NB4 (cell line): ENCODE data around the gene TSPO.

Experiments
- DNase-seq: peaks from one replicate; pipeline ENCODE4 v3.0.0; 2010; ENCODE audit warnings: low read depth
- H3K4me3 ChIP-seq: one replicate; pipeline ENCODE4 v1.5.1; 2011; ENCODE audit warnings: mild to moderate bottlenecking, low read depth, low read length, moderate library complexity
- MYC ChIP-seq: IDR thresholded peaks from 2 replicates; pipeline ENCODE4 v1.6.1; 2011; ENCODE audit warnings: low read depth, low read length
- POLR2A ChIP-seq: IDR thresholded peaks from 2 replicates; pipeline ENCODE4 v1.6.1; 2011; ENCODE audit warnings: mild to moderate bottlenecking; ENCODE audit not compliant: insufficient read length; ENCODE audit errors: extremely low read depth
- TF ChIP-seq, protein P1 (sequence below): IDR thresholded peaks from one replicate; pipeline ENCODE4 v1.5.1; 2012; ENCODE audit warnings: low read depth, low read length
- TF ChIP-seq, protein P2 (sequence below): IDR thresholded peaks from 2 replicates; pipeline ENCODE4 v1.6.1; 2011; ENCODE audit warnings: low read depth, low read length

The TSPO gene

DNA sequence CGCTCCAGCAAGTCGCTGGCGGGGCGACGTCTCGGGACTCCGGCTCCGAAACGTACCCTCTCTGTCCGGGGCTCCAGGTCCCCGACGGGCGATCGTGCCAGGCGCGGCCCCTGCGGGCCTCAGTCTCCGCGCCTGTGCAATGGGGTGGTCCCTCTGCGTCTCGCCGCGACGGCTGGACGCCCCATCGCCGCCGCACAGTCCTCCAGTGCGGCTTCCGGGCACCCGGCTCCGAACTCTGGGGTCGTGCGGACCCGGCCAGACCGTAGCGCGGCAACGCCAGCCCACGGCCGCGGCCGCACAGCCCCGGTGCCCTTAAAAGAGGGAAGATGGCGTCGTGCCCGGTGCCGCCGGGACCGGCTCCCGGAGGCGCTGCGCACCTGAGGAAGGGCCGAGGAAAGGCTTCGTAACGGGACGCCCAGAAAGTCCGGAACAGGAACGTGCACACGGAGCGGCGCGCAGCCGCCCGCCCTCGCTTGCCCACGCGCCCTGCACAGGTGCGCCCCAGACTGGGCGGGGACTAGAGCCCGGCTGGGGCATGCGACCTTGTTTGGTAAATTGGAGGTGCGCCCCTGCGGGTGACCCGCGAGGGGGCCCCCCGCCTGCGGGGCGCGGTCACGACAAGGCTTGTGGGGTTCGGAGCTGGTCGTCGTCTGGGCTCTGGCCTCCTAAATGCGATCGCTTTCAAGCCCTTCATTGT lies 40.3 kb upstream of the TSPO start:
- TF ChIP-seq MYC (no peak), POLR2A (no peak)
- TF ChIP-seq, protein P1, sequence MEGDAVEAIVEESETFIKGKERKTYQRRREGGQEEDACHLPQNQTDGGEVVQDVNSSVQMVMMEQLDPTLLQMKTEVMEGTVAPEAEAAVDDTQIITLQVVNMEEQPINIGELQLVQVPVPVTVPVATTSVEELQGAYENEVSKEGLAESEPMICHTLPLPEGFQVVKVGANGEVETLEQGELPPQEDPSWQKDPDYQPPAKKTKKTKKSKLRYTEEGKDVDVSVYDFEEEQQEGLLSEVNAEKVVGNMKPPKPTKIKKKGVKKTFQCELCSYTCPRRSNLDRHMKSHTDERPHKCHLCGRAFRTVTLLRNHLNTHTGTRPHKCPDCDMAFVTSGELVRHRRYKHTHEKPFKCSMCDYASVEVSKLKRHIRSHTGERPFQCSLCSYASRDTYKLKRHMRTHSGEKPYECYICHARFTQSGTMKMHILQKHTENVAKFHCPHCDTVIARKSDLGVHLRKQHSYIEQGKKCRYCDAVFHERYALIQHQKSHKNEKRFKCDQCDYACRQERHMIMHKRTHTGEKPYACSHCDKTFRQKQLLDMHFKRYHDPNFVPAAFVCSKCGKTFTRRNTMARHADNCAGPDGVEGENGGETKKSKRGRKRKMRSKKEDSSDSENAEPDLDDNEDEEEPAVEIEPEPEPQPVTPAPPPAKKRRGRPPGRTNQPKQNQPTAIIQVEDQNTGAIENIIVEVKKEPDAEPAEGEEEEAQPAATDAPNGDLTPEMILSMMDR, result no peak
- TF ChIP-seq, protein P2, sequence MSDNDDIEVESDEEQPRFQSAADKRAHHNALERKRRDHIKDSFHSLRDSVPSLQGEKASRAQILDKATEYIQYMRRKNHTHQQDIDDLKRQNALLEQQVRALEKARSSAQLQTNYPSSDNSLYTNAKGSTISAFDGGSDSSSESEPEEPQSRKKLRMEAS, result no peak
- peak overlapping the region; percentile 60 for H3K4me3 ChIP-seq
- peak; percentile 46 for DNase-seq

DNA sequence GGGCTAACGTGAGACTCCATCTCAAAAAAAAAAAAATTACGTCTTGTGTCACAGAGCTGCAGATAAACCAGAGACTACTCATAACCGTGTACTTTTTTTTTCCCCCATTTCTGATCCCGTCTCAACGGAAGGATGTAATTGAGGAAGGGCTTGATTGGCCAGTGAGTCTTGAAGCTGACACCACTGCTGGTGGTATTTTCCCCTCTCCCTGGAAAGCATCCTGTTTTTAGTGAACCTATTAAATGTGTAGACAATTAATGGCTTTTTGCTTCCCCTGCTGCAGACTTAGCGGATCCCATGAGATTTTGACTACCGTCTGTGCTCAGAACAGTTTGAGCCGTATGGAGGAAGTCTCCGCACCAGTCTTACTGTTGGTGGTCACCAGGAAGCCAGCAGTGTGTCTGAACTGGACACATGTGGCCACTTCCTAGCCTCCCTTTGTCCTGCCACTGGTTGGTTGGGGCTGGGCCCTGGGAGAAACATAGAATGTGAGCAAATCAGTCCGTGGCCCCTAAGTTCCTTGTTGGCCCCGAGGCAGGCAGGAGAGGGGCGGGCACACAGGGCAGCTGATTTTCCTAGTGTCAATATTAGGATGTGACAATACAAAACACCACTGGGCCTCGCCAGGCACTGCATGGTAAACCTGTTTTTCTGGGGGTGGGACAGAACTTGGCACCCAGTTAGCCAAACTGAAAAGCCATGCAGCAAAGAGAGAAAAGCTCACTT lies 37.7 kb upstream of the TSPO start:
- TF ChIP-seq, protein P2, result no peak
- DNase-seq, result peak; percentile 75

DNA sequence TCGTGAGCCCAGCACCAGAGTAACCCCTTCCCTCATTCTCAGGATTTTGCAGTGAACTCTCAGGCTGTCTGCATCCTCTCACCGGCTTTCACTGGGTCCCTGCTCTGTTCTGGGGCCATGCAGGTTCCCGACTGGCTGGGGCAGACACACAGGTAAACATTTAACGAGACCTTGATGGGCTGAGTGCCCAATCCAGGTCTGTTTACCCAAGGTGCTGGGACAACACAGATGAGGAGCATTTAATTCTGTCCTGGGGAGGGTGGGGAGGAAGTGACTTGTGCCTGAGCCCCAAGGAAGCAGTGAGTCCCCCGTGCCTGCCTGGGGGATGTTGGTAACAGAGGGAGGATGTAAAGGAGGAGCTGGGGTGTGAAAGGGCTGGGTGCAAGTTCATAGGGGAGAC lies 36.4 kb upstream of the TSPO start:
- TF ChIP-seq MYC (no peak), POLR2A (no peak)
- TF ChIP-seq, protein P2, result no peak
- TF ChIP-seq, protein P1, result no peak
- peak; percentile 49 for DNase-seq

More for the DNA sequence above, 37.7 kb upstream of the TSPO start:
- H3K4me3 ChIP-seq, result peak overlapping the region; percentile 32

DNA sequence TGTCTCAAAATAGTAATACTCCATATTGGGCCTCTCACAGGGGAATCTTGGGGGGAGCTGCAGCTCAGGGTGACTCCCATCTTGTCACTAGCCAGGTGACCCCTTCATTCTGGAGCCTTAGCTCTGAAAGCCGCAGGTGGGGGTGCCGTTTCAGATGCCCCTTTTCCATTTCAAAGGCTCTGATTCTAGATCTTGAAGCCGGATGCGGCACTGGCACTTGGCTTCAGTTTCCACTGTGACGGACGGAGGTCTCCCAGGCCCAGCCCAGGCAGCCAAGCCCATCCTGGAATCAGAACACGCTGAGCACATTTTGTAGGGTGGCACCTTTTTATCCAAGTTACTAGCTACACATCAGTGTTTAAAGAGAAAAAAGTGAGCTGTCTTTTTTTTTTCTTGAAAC lies 34.4 kb upstream of the TSPO start:
- no peak overlapping the region for H3K4me3 ChIP-seq
- DNase-seq, result no peak
- TF ChIP-seq POLR2A (no peak), MYC (no peak)
- TF ChIP-seq, protein P1, result no peak
- TF ChIP-seq, protein P2, result no peak

More for the DNA sequence above, 36.4 kb upstream of the TSPO start:
- no peak overlapping the region for H3K4me3 ChIP-seq

DNA sequence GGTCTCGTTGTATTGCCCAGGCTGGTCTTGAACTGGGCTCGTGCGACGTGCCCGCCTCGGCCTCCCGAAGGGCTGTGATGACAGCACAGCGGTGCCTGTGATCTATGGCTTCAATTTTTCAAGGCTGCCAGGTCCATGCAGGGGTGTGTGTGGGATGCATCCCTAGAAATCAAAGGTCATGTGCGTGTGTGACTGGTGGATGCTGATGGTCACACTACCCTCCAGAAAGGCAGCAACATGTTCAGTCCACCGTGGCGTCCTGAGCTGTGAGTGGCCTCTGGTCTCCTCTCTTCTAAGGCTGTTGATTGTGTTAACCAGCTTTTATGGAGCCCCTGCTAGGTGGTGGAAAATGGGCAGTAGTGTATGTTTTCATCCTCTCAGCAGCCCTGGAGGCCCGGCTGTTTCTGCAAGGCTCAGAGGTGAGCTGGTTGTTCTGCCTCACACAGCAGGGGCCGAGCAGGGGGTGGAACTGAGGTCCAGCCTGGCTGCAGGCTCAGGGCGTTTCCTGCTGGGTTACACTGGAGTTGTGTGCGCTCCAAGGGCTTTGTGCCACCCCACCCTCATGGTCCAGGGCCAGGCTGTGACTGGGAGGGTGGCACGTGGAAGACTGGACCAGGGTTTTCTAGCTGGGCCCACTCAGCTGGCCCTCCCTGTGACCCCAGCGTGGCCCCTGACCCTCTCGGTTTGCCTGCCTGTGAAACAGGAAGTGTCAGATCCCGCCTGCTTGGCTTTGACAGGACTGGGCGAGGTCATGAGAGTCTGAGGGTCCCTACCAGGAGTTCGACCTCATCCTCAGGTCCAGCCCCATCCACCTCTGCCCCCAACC lies 33.1 kb upstream of the TSPO start:
- TF ChIP-seq, protein P1, result no peak
- TF ChIP-seq, protein P2, result no peak
- no peak for TF ChIP-seq POLR2A
- no peak for TF ChIP-seq MYC
- H3K4me3 ChIP-seq, result no peak overlapping the region
- DNase-seq, result peak; percentile 43
